HepG2 (cell line): ENCODE measurements around the gene DCC. TPM values are rescaled to one million over a fixed set of nuclear protein-coding genes. Genes with fewer than 3 reads are reported as not detected.

Experiments
- ATAC-seq: fragments of 200-7000 bp; cut with Tn5 transposase; 3 replicates; pipeline ENCODE4 v1.9.1; 2020; ENCODE audit warnings: mild to moderate bottlenecking, moderate library complexity
- BruUV-seq: library from RNA; stranded (reverse); fragments of 400-500 nt; replicated peaks from 2 replicates; lab custom pipeline; 2021; lab: Mats Ljungman, UMichigan
- CTCF ChIA-PET: fragments of 300-600 bp; formaldehyde crosslinking; extraction: SDS; loops from one replicate; lab custom pipeline; 2021; ENCODE audit warnings: low total read pairs, inconsistent platforms, low intra/inter-chr PET ratio; lab: Yijun Ruan, JAX
- POLR2A ChIA-PET: fragments of 350-600 bp; sonication (Branson Sonifier 250); formaldehyde crosslinking; loops from one replicate; lab custom pipeline; 2020; ENCODE audit warnings: antibody characterized with exemption, inconsistent platforms; lab: Yijun Ruan, JAX
- DNase-seq: peaks from one replicate; pipeline ENCODE4 v3.0.0-alpha.2; 2015; ENCODE audit warnings: low spot score
- FAIRE-seq: peaks from 3 replicates; lab custom pipeline; 2011; peaks lifted over from hg19 to GRCh38; lab: Jason Lieb, UNC
- H2AFZ ChIP-seq: one replicate; pipeline ENCODE4 v1.6.1; 2011; ENCODE audit warnings: low read length, inconsistent platforms
- H3K27ac ChIP-seq: fragments of 300-600 bp; 3 replicates; pipeline ENCODE4 v1.8.0; 2011; ENCODE audit warnings: mixed run types, mild to moderate bottlenecking, mixed read lengths, low read length, inconsistent platforms; ENCODE audit not compliant: insufficient read depth; ENCODE audit errors: extremely low read length
- H3K27me3 ChIP-seq, 2 experiments: fragments of 200-600 bp in 1 of 2; 2 replicates in 1 of 2; 3 replicates in 1 of 2; pipeline versions ENCODE4 v1.6.0 to v1.8.0; 2011; ENCODE audit warnings: low read length in 2 of 2, mild to moderate bottlenecking in 2 of 2, moderate library complexity in 2 of 2, inconsistent platforms in 1 of 2; ENCODE audit not compliant: insufficient read depth in 2 of 2, control insufficient read depth in 1 of 2
- H3K36me3 ChIP-seq, 2 experiments: fragments of 200-600 bp in 1 of 2; replicated peaks in 1 of 2; 2 replicates in 1 of 2; 3 replicates in 1 of 2; pipeline versions ENCODE4 v1.5.1 to v1.8.0; 2011; ENCODE audit warnings: low read length in 2 of 2, inconsistent platforms in 1 of 2; ENCODE audit not compliant: insufficient read depth in 2 of 2, control insufficient read depth in 1 of 2
- H3K4me1 ChIP-seq: 2 replicates; pipeline ENCODE4 v1.5.1; 2012; ENCODE audit warnings: low read length, inconsistent platforms; ENCODE audit not compliant: insufficient read depth
- H3K4me2 ChIP-seq: 2 replicates; pipeline ENCODE4 v1.6.0; 2011; ENCODE audit warnings: low read depth, low read length, inconsistent platforms
- H3K4me3 ChIP-seq, 3 experiments: fragments of 200-600 bp in 1 of 3; sonication (generic), shearing (Covaris generic) in 1 of 3; replicated peaks in 1 of 3; 2 replicates each; pipeline ENCODE4 v1.5.1; 2011 to 2016; ENCODE audit warnings: low read length in 3 of 3, inconsistent platforms in 2 of 3, low read depth in 2 of 3, mild to moderate bottlenecking in 2 of 3, control low read depth in 1 of 3, mixed read lengths in 1 of 3; ENCODE audit not compliant: insufficient read depth in 1 of 3
- H3K79me2 ChIP-seq: one replicate; pipeline ENCODE4 v1.6.1; 2011; ENCODE audit warnings: low read length, inconsistent platforms; ENCODE audit not compliant: insufficient read depth
- H3K9ac ChIP-seq: 2 replicates; pipeline ENCODE4 v1.6.0; 2011; ENCODE audit warnings: mild to moderate bottlenecking, low read depth, low read length, inconsistent platforms; ENCODE audit not compliant: insufficient read depth
- H3K9me3 ChIP-seq: 2 replicates; pipeline ENCODE4 v1.5.1; 2012; ENCODE audit warnings: mild to moderate bottlenecking, low read length
- H4K20me1 ChIP-seq: 2 replicates; pipeline ENCODE4 v1.6.0; 2011; ENCODE audit warnings: inconsistent platforms, mild to moderate bottlenecking, low read length, moderate library complexity; ENCODE audit not compliant: insufficient read depth
- CBFB ChIP-seq: sonication (generic); formaldehyde crosslinking; IDR thresholded peaks from 2 replicates; pipeline ENCODE4 v1.4.0; 2020; ENCODE audit warnings: missing genetic modification reagents
- DNMT3B ChIP-seq: conservative IDR thresholded peaks from 2 replicates; pipeline ENCODE4 v1.6.1; 2016; ENCODE audit warnings: missing biosample characterization, control low read depth
- HDAC2 ChIP-seq: sonication (generic); formaldehyde crosslinking; IDR thresholded peaks from 2 replicates; pipeline ENCODE4 v1.4.0; 2020; ENCODE audit warnings: missing genetic modification reagents
- NFRKB ChIP-seq: fragments of 450-650 bp; IDR thresholded peaks from 2 replicates; pipeline ENCODE4 v1.6.1; 2017
- SALL1 ChIP-seq: sonication (generic); formaldehyde crosslinking; IDR thresholded peaks from 2 replicates; pipeline ENCODE4 v1.8.0; 2022; ENCODE audit warnings: mild to moderate bottlenecking, missing genetic modification reagents
- SSRP1 ChIP-seq: IDR thresholded peaks from 2 replicates; pipeline ENCODE4 v1.6.1; 2016; ENCODE audit warnings: control low read depth
- TOPORS ChIP-seq: sonication (generic); formaldehyde crosslinking; IDR thresholded peaks from 2 replicates; pipeline ENCODE4 v1.8.0; 2023; ENCODE audit warnings: mild to moderate bottlenecking, missing genetic modification reagents
- XBP1 ChIP-seq: sonication (generic); formaldehyde crosslinking; IDR thresholded peaks from 2 replicates; pipeline ENCODE4 v1.5.0; 2020; ENCODE audit warnings: missing genetic modification reagents
- ZNF337 ChIP-seq: sonication (generic); formaldehyde crosslinking; IDR thresholded peaks from 2 replicates; pipeline ENCODE4 v1.5.1; 2020; ENCODE audit warnings: missing genetic modification reagents, low read depth, mild to moderate bottlenecking, borderline replicate concordance
- ZNF556 ChIP-seq: sonication (generic); formaldehyde crosslinking; IDR thresholded peaks from 2 replicates; pipeline ENCODE4 v1.4.0; 2020; ENCODE audit warnings: mild to moderate bottlenecking, missing genetic modification reagents, borderline replicate concordance
- ZNF558 ChIP-seq: sonication (generic); formaldehyde crosslinking; IDR thresholded peaks from 2 replicates; pipeline ENCODE4 v1.9.0; 2022; ENCODE audit warnings: mild to moderate bottlenecking, missing genetic modification reagents, borderline replicate concordance
- WGBS: methylation state at CpG from one replicate; pipeline ENCODE4 v1.1.6; 2017; ENCODE audit warnings: low lambda C conversion rate; 5-methylcytosine and 5-hydroxymethylcytosine counted together
- in situ Hi-C: cut with HindIII; loops from 2 replicates; pipeline ENCODE4 v1.10.0; 2017; ENCODE audit warnings: low pct_unique_long_range_greater_than_20kb; ENCODE audit not compliant: extremely low pct_ligation_motif_present
- intact Hi-C: fragments of 100-400 bp; cut with micrococcal nuclease; formaldehyde crosslinking; loops from one replicate; pipeline ENCODE4 v1.10.0; 2022; ENCODE audit not compliant: unreplicated experiment
- polyA plus RNA-seq, 8 experiments: library from polyadenylated mRNA; depleted of rRNA in 3 of 8; stranded (reverse) in 7 of 8; unstranded in 1 of 8; fragments of >200 nt; fragmentation: Illumina TruSeq in 4 of 8; extraction: Trizol in 4 of 8; gene quantifications; 2 replicates each; pipeline versions ENCODE4 v1.2.1 to v1.2.3, GENCODE V29; 2011 to 2016; ENCODE audit warnings: low read depth in 4 of 8, missing spikeins in 1 of 8, mixed read lengths in 1 of 8; ENCODE audit not compliant: insufficient read depth in 1 of 8
- total RNA-seq, 5 experiments: library from RNA; depleted of rRNA; stranded (reverse); fragments of >200 nt; fragmentation: Illumina TruSeq; extraction: Trizol; gene quantifications; 2 replicates each; pipeline ENCODE4 v1.2.3, GENCODE V29; 2016; ENCODE audit warnings: low read depth in 1 of 5
- TF ChIP-seq, protein P1 (sequence below): sonication (generic); formaldehyde crosslinking; IDR thresholded peaks from 2 replicates; pipeline ENCODE4 v1.4.0; 2020; ENCODE audit warnings: missing genetic modification reagents, borderline replicate concordance

The DCC gene
- total and polyA plus RNA-seq, 2 of the 13 experiments (the other 11 are each of a cell fraction or from before 2014, with no cell fraction given): not detected

DNA sequence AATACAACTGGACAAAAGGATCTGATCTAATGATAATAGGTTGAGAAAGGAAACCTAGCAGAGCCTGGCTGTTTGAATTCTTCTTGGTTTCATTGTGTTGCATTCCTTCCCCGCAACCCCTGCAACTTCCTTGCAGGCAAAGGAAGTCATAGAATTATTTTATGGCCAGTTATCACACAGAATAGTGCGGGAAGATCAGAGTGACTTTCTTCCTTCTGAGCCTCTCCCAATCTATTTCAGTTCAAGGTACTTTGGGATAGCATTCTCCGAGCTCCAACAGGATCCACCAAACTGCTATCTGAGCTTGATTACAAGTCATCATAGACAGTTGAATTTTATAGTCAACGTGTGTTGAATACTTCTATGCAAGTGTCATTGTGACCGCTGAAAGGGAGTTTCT, 441.1 kb downstream of the DCC start (continued):
- TF ChIP-seq, protein P1, sequence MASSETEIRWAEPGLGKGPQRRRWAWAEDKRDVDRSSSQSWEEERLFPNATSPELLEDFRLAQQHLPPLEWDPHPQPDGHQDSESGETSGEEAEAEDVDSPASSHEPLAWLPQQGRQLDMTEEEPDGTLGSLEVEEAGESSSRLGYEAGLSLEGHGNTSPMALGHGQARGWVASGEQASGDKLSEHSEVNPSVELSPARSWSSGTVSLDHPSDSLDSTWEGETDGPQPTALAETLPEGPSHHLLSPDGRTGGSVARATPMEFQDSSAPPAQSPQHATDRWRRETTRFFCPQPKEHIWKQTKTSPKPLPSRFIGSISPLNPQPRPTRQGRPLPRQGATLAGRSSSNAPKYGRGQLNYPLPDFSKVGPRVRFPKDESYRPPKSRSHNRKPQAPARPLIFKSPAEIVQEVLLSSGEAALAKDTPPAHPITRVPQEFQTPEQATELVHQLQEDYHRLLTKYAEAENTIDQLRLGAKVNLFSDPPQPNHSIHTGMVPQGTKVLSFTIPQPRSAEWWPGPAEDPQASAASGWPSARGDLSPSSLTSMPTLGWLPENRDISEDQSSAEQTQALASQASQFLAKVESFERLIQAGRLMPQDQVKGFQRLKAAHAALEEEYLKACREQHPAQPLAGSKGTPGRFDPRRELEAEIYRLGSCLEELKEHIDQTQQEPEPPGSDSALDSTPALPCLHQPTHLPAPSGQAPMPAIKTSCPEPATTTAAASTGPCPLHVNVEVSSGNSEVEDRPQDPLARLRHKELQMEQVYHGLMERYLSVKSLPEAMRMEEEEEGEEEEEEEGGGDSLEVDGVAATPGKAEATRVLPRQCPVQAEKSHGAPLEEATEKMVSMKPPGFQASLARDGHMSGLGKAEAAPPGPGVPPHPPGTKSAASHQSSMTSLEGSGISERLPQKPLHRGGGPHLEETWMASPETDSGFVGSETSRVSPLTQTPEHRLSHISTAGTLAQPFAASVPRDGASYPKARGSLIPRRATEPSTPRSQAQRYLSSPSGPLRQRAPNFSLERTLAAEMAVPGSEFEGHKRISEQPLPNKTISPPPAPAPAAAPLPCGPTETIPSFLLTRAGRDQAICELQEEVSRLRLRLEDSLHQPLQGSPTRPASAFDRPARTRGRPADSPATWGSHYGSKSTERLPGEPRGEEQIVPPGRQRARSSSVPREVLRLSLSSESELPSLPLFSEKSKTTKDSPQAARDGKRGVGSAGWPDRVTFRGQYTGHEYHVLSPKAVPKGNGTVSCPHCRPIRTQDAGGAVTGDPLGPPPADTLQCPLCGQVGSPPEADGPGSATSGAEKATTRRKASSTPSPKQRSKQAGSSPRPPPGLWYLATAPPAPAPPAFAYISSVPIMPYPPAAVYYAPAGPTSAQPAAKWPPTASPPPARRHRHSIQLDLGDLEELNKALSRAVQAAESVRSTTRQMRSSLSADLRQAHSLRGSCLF: no peak
- TF ChIP-seq HDAC2 (CRISPR knock-in tag) (no peak), SALL1 (CRISPR knock-in tag) (no peak), DNMT3B (CRISPR knock-in tag) (no peak)

DNA sequence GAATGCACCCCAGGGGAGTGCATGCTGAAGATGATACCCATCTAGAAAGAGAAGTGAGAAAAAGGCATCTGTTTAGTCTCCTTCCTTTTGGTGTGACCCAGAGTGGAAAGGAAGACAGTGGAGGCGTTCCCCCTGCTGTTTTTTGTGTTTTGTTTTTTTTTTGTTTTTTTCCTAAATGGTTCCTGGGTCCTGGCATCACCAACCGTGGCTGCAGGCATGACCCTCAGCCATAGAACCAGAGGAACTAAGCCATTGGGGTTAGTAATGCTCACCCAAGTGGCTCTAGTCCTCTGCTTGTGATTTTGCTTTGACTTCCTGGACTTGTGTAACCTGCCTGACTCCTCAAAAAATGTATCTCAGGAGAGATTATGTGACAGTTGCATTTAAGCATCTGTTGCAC, 451.3 kb downstream of the DCC start:
- ChIA-PET POLR2A (no interaction called here), CTCF (no interaction called here)
- Histone ChIP-seq H3K27me3 (no peaks in the 10 kb centered on the region), H3K4me1 (no peaks in the 10 kb centered on the region), H3K9ac (no peak overlapping the region), H3K4me2 (no peak overlapping the region), H3K4me3 (no peak overlapping the region), H2AFZ (no peak overlapping the region), H3K9me3 (peaks cover 90% of the 10 kb centered on the region), H3K27ac (no peak overlapping the region), H3K79me2 (no peaks in the 10 kb centered on the region), H4K20me1 (no peaks in the 10 kb centered on the region), H3K36me3 (no peaks in the 10 kb centered on the region)
- in situ Hi-C loops (no loop called here), intact Hi-C loops (no loop called here)
- DNase-seq: no peak
- BruUV-seq: no TSS peak
- ATAC-seq: no peak
- TF ChIP-seq NFRKB (no peak), SSRP1 (CRISPR knock-in tag) (no peak), CBFB (CRISPR knock-in tag) (no peak), ZNF558 (no peak), ZNF337 (CRISPR knock-in tag) (no peak), TOPORS (CRISPR knock-in tag) (no peak), ZNF556 (CRISPR knock-in tag) (no peak), XBP1 (CRISPR knock-in tag) (no peak)
- FAIRE-seq: no peak
- 0% methylated on average over 2 of the region's 2 CpGs for WGBS
